HuH-7.5 (cell line): ENCODE results near the gene EGFR.
A peak's percentile ranks its signal among the peaks of the same experiment; 100 is the strongest.

Source experiments
- DNase-seq: peaks from one replicate; pipeline ENCODE4 v3.0.0; 2011; ENCODE audit warnings: low spot score

EGFR gene

DNA sequence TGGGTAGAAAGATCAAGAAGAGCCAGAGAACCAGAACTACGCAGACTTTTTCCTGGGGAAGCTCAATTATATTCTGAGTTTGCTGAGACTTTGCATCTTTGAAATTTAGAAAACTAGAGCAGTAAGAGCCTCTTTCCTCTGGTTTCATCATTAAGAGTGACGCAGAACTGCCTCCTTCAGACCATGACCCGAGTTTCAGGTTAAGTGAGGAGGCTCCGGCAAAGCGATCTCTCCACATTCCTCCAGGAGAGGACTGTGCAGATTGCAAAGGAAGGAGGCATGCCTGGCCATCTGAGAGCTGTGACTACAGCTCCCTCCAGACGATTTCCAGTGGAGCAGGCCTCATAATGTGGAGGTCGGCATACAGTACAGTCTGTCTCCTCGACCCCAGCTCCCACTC is 230.5 kb downstream of the EGFR start:
- DNase-seq = no peak

GRCh38 chr7:55250313-55250712 is 231.5 kb downstream of the EGFR start:
- DNase-seq = peak; percentile 81

- no peak for DNase-seq
These were observed 232.5 kb downstream of the EGFR start for GRCh38 chr7:55251313-55251712.

DNA sequence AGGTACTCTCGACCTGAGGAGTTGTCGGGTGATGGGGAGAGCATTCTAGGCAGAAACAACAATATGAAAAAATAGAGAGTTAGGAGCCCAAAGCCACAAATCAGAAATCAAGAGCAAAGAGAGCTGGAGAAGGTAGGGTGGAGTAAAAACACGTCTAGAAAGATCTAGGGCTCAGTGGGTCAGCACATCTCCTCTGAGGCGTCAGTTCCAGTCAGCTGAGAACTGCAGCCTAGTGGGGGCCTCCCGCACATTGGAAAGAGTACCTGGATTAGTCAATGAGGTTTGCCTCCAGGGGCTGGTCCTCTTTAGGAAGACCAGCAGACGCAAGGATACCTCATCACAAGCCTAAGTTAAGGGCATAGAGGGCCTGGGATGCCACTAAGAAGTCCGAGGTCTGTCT is 233.1 kb downstream of the EGFR start:
- no peak for DNase-seq

GRCh38 chr7:55252386-55252785 is 233.6 kb downstream of the EGFR start:
- no peak for DNase-seq

DNA sequence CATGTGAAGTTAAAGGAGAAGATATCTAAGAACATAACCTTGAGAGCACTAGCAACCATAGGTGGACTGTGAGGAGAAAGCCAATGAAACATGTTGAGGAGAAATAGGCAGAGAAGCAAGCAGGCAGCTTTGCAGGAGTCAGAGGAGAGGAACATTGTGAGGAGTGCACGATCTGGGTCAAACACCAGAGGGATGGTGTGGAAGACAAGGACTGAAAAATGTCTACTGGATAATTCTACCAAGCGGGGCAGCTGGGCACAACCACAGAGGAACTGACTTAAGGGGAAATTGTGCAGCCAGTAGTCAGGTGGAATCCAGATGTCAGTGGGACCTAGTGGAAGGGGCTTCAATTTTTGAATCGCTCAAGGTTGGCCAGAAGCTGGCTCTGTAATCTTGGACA is 234.4 kb downstream of the EGFR start:
- no peak for DNase-seq

DNA sequence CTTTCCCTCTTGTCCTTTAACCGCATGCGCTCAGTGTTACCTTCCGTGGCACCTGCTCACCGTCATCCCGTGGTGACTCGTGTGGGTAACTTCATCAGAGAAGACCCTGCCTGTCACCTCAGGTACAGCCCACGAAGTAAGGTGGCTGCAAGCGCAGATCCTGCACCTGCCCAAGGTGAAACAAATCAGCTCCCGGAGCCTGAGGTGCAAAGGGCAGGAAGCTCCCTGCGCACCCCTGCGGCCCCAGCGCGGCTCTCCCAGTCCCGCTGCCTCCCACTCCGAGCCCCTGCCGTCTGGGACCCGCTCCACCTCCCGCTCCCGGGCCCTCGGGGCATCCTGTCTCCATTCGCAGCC is 235.4 kb downstream of the EGFR start:
- DNase-seq = peak; percentile 43

- DNase-seq = peak; percentile 94
These were observed 236.0 kb downstream of the EGFR start for GRCh38 chr7:55254596-55255495.

DNA sequence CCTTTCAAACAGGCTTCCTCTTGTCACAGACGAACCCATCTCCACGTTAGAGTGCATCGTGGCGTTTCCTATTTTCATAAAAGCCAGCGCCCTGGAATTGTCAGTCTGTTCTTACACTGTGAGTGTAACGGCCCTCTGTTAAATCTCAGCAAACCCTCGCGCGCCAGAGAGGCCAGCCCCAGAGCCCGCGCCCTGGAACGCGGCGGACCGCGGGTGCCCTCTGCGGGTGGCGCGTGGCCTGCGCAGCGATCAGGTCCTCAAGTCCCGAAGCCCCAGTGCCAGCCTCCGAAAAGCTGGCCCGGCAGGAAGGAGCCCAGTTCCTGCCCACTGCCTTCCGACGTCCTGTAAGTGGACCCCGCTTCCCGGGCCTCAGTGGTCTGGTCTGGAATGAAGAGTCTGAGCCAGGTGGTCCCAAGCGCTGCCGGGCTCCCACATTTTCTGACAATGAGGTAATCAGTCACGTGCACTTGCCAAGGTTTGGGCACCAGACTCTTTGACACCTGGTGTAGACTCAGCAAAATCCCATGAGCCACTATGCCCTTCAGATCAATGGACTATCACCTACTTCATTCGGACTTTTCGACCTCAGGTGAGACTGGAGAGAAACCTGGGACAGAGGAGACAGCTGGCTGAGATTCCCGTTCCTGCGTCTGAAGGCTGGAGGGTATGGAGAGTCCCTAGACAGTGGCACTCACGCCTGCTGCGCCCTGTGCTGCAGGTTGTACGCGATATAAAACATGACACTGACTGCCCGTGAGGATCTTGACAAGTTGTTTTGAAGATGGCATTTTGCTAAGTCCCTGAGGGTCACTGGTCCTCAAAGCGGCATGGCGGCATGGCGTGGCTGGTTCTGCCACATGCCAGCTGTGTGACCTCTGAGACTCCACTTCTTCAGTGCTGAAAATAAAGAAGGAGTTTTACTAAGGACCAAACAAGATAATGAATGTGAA is 237.0 kb downstream of the EGFR start:
- DNase-seq = peak; percentile 72

DNA sequence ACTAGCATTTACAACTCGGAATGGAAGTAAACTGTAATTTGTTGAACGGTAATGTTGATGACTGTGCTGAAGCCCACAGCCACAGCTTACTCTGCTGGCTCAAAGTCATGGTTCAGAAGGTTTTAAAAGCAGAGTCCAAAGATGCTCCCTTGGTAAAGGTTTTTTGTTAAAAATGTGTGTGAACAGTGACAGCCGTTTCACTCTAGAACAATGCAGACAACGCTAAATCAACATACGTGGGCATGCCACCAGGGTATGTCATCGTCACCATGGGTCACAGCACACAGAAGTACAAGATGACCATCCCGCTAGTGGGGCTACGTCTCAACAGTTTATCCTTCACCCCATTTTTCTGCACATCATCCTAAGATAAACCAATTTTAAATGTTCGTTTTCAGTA is 239.8 kb downstream of the EGFR start:
- DNase-seq = no peak

DNA sequence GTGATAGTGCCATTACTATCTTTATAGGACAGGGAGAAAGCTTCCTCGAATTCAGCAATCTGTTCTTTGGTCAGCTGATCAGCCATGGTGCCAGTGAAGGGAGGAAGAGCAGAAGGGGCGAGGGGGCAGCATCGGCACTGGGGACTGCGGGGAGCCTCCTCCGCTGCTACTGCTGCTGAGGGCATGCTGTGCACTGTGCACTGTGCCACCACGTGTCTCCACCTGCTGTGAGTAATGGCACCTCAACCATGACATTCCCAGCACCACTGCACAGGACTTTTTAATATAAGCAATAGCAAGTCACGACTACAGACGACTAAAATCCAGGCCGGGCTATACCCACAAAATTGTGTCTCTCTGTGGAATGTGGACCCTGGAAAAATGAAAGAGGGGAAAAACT is 241.4 kb downstream of the EGFR start:
- DNase-seq = no peak

DNA sequence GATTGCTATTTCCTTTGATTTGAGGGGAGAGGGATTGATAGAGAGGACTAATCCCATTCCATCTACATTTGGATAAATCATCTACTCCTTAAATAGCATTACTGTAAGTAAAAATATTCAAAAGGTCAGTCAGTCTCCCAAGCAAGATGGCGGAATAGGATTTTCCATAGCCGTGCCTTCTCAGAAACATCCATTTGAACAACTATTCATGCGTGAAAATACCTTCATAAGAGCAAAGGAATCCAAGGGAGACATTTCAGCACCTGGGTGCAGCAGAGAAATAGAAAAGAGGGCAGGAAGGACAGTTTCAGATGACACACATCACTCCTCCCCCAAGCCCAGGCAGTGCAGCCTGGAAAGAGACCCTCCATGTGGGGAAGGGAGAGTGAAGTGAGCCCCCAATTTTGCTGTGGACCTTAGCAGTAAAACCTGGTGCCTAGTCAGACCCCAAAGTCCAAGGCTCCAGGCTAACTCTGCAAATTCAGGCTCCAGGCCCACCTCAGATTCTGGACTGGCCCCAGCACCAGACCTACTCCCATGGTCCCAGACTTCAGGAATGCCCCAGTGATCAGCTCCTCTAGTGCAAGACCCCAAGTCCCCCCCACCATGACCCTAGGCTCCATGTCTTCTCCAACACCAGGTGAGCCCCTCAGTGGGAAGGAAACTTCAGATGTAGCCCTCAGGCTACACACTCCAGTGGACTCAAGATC is 242.0 kb downstream of the EGFR start:
- no peak for DNase-seq
